ENCODE data around the gene SLC4A5. TPM values are rescaled to one million over a fixed set of nuclear protein-coding genes. Genes with fewer than 3 reads are reported as not detected.

SLC4A5 gene
- polyA plus RNA-seq, 1 of the 3 experiments (the other 2 are of a cell fraction) = 0.25 TPM

GRCh38 chr2:74334931-74335333 is 8.3 kb downstream of the SLC4A5 start (continued):
- peak; percentile 82 for TF ChIP-seq RAD21 (IDR thresholded peaks at IDR 0.05; ENCODE audit: low read length)
- no peak for TF ChIP-seq POLR2AphosphoS5 (IDR thresholded peaks at IDR 0.05; ENCODE audit: low read depth, low read length)
- TF ChIP-seq SMC3 (IDR thresholded peaks at IDR 0.05; ENCODE audit: low read depth, low read length) = peak; percentile 80
- TF ChIP-seq TCF12 (IDR thresholded peaks at IDR 0.05) = no peak
- TF ChIP-seq USF1 (IDR thresholded peaks at IDR 0.05; ENCODE audit: borderline replicate concordance, low read depth) = no peak
- TF ChIP-seq MAX (IDR thresholded peaks at IDR 0.05; ENCODE audit: low read depth) = no peak
- no peak for TF ChIP-seq JUND (IDR thresholded peaks at IDR 0.05)
- TF ChIP-seq, protein P1, sequence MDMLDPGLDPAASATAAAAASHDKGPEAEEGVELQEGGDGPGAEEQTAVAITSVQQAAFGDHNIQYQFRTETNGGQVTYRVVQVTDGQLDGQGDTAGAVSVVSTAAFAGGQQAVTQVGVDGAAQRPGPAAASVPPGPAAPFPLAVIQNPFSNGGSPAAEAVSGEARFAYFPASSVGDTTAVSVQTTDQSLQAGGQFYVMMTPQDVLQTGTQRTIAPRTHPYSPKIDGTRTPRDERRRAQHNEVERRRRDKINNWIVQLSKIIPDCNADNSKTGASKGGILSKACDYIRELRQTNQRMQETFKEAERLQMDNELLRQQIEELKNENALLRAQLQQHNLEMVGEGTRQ (IDR thresholded peaks at IDR 0.05; ENCODE audit: borderline replicate concordance, low read depth, low read length) = no peak
- TF ChIP-seq NRF1 (IDR thresholded peaks at IDR 0.05; ENCODE audit: low read depth, low read length) = 0 out of 2 replicates have a peak, but pooled peaks have one; percentile 14
- TF ChIP-seq CTCF (IDR thresholded peaks at IDR 0.05) = peak; percentile 87
- TF ChIP-seq FOSL2 (IDR thresholded peaks at IDR 0.05; ENCODE audit: borderline replicate concordance, low read depth) = no peak
- TF ChIP-seq GABPA (IDR thresholded peaks at IDR 0.05; ENCODE audit: low read depth) = no peak
- TF ChIP-seq YY1 (IDR thresholded peaks at IDR 0.05; ENCODE audit: low read depth) = no peak

DNA sequence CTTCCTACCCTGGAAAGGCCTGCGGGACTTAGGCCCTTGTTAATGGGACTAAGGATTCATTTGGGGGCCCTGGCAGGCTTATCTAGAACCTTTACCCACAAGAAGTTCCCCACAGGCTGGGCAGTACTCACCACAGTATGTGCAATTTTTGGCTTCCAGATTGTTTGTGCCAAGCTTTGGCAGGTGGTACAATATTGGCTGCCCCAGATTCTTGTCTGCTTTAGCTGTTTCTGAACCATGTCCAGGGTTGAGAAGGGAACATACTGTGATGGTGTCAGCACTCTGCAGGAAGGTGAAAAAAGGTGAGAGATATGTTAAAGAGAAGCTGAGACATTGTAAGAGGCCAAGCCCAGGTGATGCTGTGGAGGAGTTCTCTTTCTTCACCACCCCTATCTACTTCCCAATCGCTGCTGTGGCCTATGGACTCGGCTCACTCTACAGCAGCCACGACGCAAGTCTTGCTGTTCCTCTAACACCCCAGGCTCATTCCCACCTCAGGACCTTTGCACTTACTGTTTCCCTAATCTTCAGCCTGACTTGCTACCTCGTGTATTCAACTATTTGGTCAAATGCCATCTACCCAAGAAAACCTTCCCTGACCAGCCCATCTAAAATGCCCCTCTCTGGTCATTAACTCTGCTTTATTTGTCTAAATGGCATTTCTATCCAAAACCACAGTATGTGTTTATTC is 9.2 kb downstream of the SLC4A5 start:
- H3K36me3 ChIP-seq (replicated peaks in 1 of 2; ENCODE audit: control insufficient read depth in 1 of 2, insufficient read depth in 2 of 2, low read length in 1 of 2) = no peaks in the 10 kb centered on the region
- no peaks in the 10 kb centered on the region for H3K9me3 ChIP-seq
- no peak for DNase-seq
- H3K79me2 ChIP-seq (ENCODE audit: insufficient read depth) = no peaks in the 10 kb centered on the region
- H3K9me2 ChIP-seq = no peaks in the 10 kb centered on the region
- H3K27ac ChIP-seq (ENCODE audit: low read depth in 2 of 2, low read length in 1 of 2) = no peak overlapping the region
- H3K9ac ChIP-seq = no peak overlapping the region
- POLR2A ChIA-PET = no interaction called here
- TF ChIP-seq CTCF (IDR thresholded peaks at IDR 0.05) (no peak), RCOR1 (IDR thresholded peaks at IDR 0.05; ENCODE audit: low read length) (no peak), GABPA (IDR thresholded peaks at IDR 0.05; ENCODE audit: low read depth) (no peak), RFX5 (IDR thresholded peaks at IDR 0.05; ENCODE audit: low read length) (no peak)
- TF ChIP-seq, protein P2, sequence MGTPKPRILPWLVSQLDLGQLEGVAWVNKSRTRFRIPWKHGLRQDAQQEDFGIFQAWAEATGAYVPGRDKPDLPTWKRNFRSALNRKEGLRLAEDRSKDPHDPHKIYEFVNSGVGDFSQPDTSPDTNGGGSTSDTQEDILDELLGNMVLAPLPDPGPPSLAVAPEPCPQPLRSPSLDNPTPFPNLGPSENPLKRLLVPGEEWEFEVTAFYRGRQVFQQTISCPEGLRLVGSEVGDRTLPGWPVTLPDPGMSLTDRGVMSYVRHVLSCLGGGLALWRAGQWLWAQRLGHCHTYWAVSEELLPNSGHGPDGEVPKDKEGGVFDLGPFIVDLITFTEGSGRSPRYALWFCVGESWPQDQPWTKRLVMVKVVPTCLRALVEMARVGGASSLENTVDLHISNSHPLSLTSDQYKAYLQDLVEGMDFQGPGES (IDR thresholded peaks at IDR 0.05; ENCODE audit: low read depth, low read length) = no peak
- TF ChIP-seq, protein P3, sequence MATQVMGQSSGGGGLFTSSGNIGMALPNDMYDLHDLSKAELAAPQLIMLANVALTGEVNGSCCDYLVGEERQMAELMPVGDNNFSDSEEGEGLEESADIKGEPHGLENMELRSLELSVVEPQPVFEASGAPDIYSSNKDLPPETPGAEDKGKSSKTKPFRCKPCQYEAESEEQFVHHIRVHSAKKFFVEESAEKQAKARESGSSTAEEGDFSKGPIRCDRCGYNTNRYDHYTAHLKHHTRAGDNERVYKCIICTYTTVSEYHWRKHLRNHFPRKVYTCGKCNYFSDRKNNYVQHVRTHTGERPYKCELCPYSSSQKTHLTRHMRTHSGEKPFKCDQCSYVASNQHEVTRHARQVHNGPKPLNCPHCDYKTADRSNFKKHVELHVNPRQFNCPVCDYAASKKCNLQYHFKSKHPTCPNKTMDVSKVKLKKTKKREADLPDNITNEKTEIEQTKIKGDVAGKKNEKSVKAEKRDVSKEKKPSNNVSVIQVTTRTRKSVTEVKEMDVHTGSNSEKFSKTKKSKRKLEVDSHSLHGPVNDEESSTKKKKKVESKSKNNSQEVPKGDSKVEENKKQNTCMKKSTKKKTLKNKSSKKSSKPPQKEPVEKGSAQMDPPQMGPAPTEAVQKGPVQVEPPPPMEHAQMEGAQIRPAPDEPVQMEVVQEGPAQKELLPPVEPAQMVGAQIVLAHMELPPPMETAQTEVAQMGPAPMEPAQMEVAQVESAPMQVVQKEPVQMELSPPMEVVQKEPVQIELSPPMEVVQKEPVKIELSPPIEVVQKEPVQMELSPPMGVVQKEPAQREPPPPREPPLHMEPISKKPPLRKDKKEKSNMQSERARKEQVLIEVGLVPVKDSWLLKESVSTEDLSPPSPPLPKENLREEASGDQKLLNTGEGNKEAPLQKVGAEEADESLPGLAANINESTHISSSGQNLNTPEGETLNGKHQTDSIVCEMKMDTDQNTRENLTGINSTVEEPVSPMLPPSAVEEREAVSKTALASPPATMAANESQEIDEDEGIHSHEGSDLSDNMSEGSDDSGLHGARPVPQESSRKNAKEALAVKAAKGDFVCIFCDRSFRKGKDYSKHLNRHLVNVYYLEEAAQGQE (IDR thresholded peaks at IDR 0.05; ENCODE audit: low read depth, low read length) = no peak
- H3K27me3 ChIP-seq (ENCODE audit: insufficient read depth) = no peaks in the 10 kb centered on the region
- no peak overlapping the region for H2AFZ ChIP-seq (ENCODE audit: low read depth)
- H3K4me1 ChIP-seq (ENCODE audit: control insufficient read depth in 1 of 2, insufficient read depth in 2 of 2, low read depth in 1 of 2, low read length in 1 of 2) = no peaks in the 10 kb centered on the region
- 84% methylated on average over 6 of the region's 6 CpGs for WGBS (ENCODE audit: low lambda C conversion rate)
- H3F3A ChIP-seq (replicated peaks; ENCODE audit: insufficient read depth) = peaks cover 4% of the 10 kb centered on the region
- CTCF ChIA-PET = interaction anchor here (0.6 to 6.9 kb wide), 61 partner anchors 9 to 641 kb away, joined by 3 to 125 read pairs (median 5); partner anchors contain the start of genes CCDC142, DCTN1, INO80B and SLC4A5
- no peak overlapping the region for H3K4me3 ChIP-seq (ENCODE audit: low read depth in 2 of 2, low read length in 1 of 2)
- H3K4me2 ChIP-seq = no peak overlapping the region
- H4K20me1 ChIP-seq (ENCODE audit: insufficient read depth) = no peaks in the 10 kb centered on the region
